GM18868 (cell line): Measurements from ENCODE around the gene CBLN1.

Experiments
- ATAC-seq: cut with Tn5 transposase; IDR thresholded peaks from one replicate; pipeline ENCODE4 v1.9.1; 2021; ENCODE audit warnings: mild to moderate bottlenecking, moderate library complexity; ENCODE audit not compliant: unreplicated experiment

Gene CBLN1

GRCh38 chr16:49281480-49281842, at the start of gene CBLN1:
Gene CBLN1, minus strand, starts transcription at chr16:49281838. Its CDS starts 373 bp downstream, at chr16:49281465.
- no peak for ATAC-seq

GRCh38 chr16:49330562-49331201, 49.0 kb upstream of the CBLN1 start:
- ATAC-seq, result no peak

GRCh38 chr16:49328325-49328724, 46.7 kb upstream of the CBLN1 start:
- ATAC-seq, result no peak

GRCh38 chr16:49327466-49327865, 45.8 kb upstream of the CBLN1 start:
- no peak for ATAC-seq

GRCh38 chr16:49324703-49325102, 43.1 kb upstream of the CBLN1 start:
- no peak for ATAC-seq

- no peak for ATAC-seq
Observed at GRCh38 chr16:49315602-49316001, 34.0 kb upstream of the CBLN1 start.

- no peak for ATAC-seq
Observed at GRCh38 chr16:49312389-49312985, 30.8 kb upstream of the CBLN1 start.

- no peak for ATAC-seq
Observed at GRCh38 chr16:49311823-49312222, 30.2 kb upstream of the CBLN1 start.

- ATAC-seq, result no peak
Observed at GRCh38 chr16:49307176-49307575, 25.5 kb upstream of the CBLN1 start.

GRCh38 chr16:49305406-49305805, 23.8 kb upstream of the CBLN1 start:
- ATAC-seq, result no peak

- no peak for ATAC-seq
Observed at GRCh38 chr16:49292413-49292812, 10.8 kb upstream of the CBLN1 start.

- no peak for ATAC-seq
Observed at GRCh38 chr16:49287572-49287971, 5.9 kb upstream of the CBLN1 start.

- no peak for ATAC-seq
Observed at GRCh38 chr16:49284962-49285361, 3.3 kb upstream of the CBLN1 start.

- no peak for ATAC-seq
Observed at GRCh38 chr16:49283376-49284049, 1.9 kb upstream of the CBLN1 start.

GRCh38 chr16:49282690-49283375, 1.2 kb upstream of the CBLN1 start:
- ATAC-seq, result no peak

GRCh38 chr16:49281843-49282642, 405 bp upstream of the CBLN1 start:
- peak; percentile 82 for ATAC-seq

- no peak for ATAC-seq
Observed at GRCh38 chr16:49280841-49281371, 732 bp downstream of the CBLN1 start.

GRCh38 chr16:49280105-49280741, 1.4 kb downstream of the CBLN1 start:
- no peak for ATAC-seq

GRCh38 chr16:49278944-49279725, 2.5 kb downstream of the CBLN1 start:
- ATAC-seq, result no peak

- ATAC-seq, result no peak
Observed at GRCh38 chr16:49278567-49278827, 3.1 kb downstream of the CBLN1 start.
